ENCODE results near the gene HOXC12. TPM values are rescaled to one million over a fixed set of nuclear protein-coding genes. Genes with fewer than 3 reads are reported as not detected.

Gene HOXC12
- total RNA-seq, 2 donors from 2014 or later = not detected

GRCh38 chr12:53990311-53991076 is 35.8 kb downstream of the HOXC12 start:
- intact Hi-C loops (cut with DNase I) = no loop called here
- ATAC-seq (no peak), DNase-seq (no peak)

GRCh38 chr12:53991077-53991460 is 36.4 kb downstream of the HOXC12 start:
- ATAC-seq = no peak
- no peak for DNase-seq
- intact Hi-C loops (cut with DNase I) = no loop called here

GRCh38 chr12:53992377-53992889 is 37.7 kb downstream of the HOXC12 start:
- intact Hi-C loops (cut with DNase I) = no loop called here
- DNase-seq = no peak
- ATAC-seq = no peak

- ATAC-seq (no peak), DNase-seq (no peak)
- intact Hi-C loops (cut with DNase I) = no loop called here
Measured at GRCh38 chr12:53993162-53994008, 38.7 kb downstream of the HOXC12 start.

- intact Hi-C loops (cut with DNase I) = no loop called here
- no peak for DNase-seq
- no peak for ATAC-seq
Measured at GRCh38 chr12:53994009-53994263, 39.2 kb downstream of the HOXC12 start.

- intact Hi-C loops (cut with DNase I) = no loop called here
- ATAC-seq (peak in 1 of 2 donors; percentile 42), DNase-seq (no peak)
Measured at GRCh38 chr12:53994264-53995001, 39.7 kb downstream of the HOXC12 start.

- DNase-seq (no peak), ATAC-seq (no peak)
- intact Hi-C loops (cut with DNase I) = no loop called here
Measured at GRCh38 chr12:53995002-53995377, 40.3 kb downstream of the HOXC12 start.

- ATAC-seq (peak; percentile 46 to 61), DNase-seq (no peak)
- intact Hi-C loops (cut with DNase I) = no loop called here
Measured at GRCh38 chr12:53995378-53996239, 40.9 kb downstream of the HOXC12 start.

- ATAC-seq = no peak
- DNase-seq = no peak
- intact Hi-C loops (cut with DNase I) = no loop called here
Measured at GRCh38 chr12:53996240-53997203, 41.8 kb downstream of the HOXC12 start.

- intact Hi-C loops (cut with DNase I) = no loop called here
- DNase-seq (no peak), ATAC-seq (no peak)
Measured at GRCh38 chr12:53997204-53998109, 42.8 kb downstream of the HOXC12 start.

GRCh38 chr12:53998110-53998899 is 43.6 kb downstream of the HOXC12 start:
- intact Hi-C loops (cut with DNase I) = no loop called here
- no peak for ATAC-seq
- no peak for DNase-seq

- intact Hi-C loops (cut with DNase I) = no loop called here
- DNase-seq = no peak
- no peak for ATAC-seq
Measured at GRCh38 chr12:53998900-53999236, 44.2 kb downstream of the HOXC12 start.

GRCh38 chr12:53999559-54000115 is 44.9 kb downstream of the HOXC12 start:
- intact Hi-C loops (cut with DNase I) = no loop called here
- DNase-seq (no peak), ATAC-seq (no peak)

- DNase-seq (no peak), ATAC-seq (peak in 1 of 2 donors; percentile 24)
- intact Hi-C loops (cut with DNase I) = no loop called here
Measured at GRCh38 chr12:54000116-54001114, 45.7 kb downstream of the HOXC12 start, which contains the start of gene HOXC9. Gene HOXC9, plus strand, starts transcription at chr12:54000161. Its CDS starts 28 bp downstream, at chr12:54000189.

All from left cardiac atrium (tissue), 4 donors.